Esophagus squamous epithelium (tissue), 5 donors: Measurements from ENCODE around the gene ERN1. TPM values are rescaled to one million over a fixed set of nuclear protein-coding genes. Genes with fewer than 3 reads are reported as not detected.

Experiments
- DNase-seq: peaks from one replicate; lab custom pipeline; 2025; lab: John Stamatoyannopoulos, UW
- H3K27ac ChIP-seq, 4 donors: fragments of 200-600 bp; sonication (generic); one replicate each; pipeline ENCODE4 v1.5.1; 2016 to 2019; ENCODE audit warnings: mild to moderate bottlenecking in 1 of 4
- H3K27me3 ChIP-seq, 4 donors: fragments of 200-600 bp; sonication (generic); 1 replicate in 3 of 4; 2 replicates in 1 of 4; pipeline versions ENCODE4 v1.5.1 to v1.6.0; 2017 to 2021; ENCODE audit warnings: antibody characterized with exemption in 1 of 4
- H3K36me3 ChIP-seq, 3 donors: fragments of 200-600 bp; sonication (generic); one replicate each; pipeline ENCODE4 v1.5.1; 2016 to 2019
- H3K4me1 ChIP-seq, 3 donors: fragments of 200-600 bp; sonication (generic); one replicate each; pipeline ENCODE4 v1.5.1; 2017 to 2019
- H3K4me3 ChIP-seq, 4 donors: fragments of 200-600 bp; sonication (generic); 1 replicate in 3 of 4; 2 replicates in 1 of 4; pipeline ENCODE4 v1.5.1; 2016 to 2019; ENCODE audit warnings: mild to moderate bottlenecking in 2 of 4, moderate library complexity in 1 of 4
- H3K9me3 ChIP-seq, 3 donors: fragments of 200-600 bp; sonication (generic); one replicate each; pipeline ENCODE4 v1.5.1; 2016 to 2019
- POLR2A ChIP-seq, 4 donors: fragments of 450-650 bp; IDR thresholded peaks; one replicate each; pipeline ENCODE4 v1.6.1; 2017; ENCODE audit warnings: antibody characterized with exemption in 4 of 4, mild to moderate bottlenecking in 4 of 4, moderate library complexity in 3 of 4
- WGBS, 2 donors: methylation state at CpG; one replicate each; pipeline ENCODE4 v1.1.5; 2018; 5-methylcytosine and 5-hydroxymethylcytosine counted together
- intact Hi-C: fragments of 100-400 bp; cut with DNase I; formaldehyde crosslinking; loops from one replicate; pipeline ENCODE4 v1.15.0; 2022
- total RNA-seq, 4 donors: library from RNA; depleted of rRNA; stranded (reverse); fragments of >200 nt; gene quantifications; one replicate each; pipeline ENCODE4 v1.1.0, GENCODE V29; 2016
- TF ChIP-seq, protein P1 (sequence below), 6 experiments: fragments of 450-650 bp in 4 of 6; fragments of 200-600 bp in 2 of 6; sonication (generic) in 2 of 6; IDR thresholded peaks; one replicate each; pipeline ENCODE4 v1.5.1; 2016 to 2019; ENCODE audit warnings: antibody characterized with exemption in 6 of 6, mild to moderate bottlenecking in 4 of 6, moderate library complexity in 4 of 6
- donor health status: DM: yes; HTN: yes; CAD: no.

ERN1 gene
- total RNA-seq, 4 donors from 2014 or later, result 9.2 to 19.1 (median 15.1) TPM

DNA sequence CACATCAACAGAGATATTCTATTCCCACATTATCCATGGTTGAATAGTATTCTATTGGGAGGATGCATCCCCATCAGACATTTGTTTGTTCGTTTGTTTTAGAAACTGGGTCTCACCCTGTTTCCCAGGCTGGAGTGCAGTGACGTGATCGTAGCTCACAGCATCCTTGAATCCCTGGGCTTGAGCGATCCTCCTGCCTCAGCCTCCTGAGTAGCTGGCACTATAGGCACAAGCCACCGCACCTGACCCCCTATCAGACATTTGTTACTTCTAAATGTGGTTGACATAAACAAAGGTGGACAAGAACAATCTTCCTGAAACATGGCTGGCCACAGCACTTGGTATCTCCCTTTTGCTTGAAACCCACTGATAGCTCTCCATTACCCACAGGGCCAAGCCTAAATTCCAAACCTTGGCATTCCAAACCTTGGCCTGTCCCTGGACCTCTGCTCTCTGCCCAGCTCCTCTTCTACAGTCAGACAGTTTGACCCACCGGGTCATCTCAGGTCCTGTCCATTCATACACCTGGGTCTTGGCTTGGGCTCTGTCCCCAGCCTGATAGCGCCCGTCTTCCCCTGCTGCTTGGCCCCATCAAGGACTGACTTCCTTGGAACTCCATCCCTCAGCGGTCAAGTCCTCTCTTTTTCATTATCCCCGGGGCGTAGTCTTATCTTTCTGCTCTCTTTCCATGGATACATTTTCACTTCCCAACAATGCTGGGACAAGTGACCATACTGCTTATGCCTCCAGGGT, 133.3 kb downstream of the ERN1 start:
- peaks cover 12 to 23% (median 14%) of the 10 kb centered on the region in 3 donors for H3K4me1 ChIP-seq
- H3K9me3 ChIP-seq, result no peaks in the 10 kb centered on the region
- WGBS, 2 donors, result 93 to 95% methylated on average over 8 to 11 of the region's 11 CpGs
- peaks cover 0 to 83% (median 4%) of the 10 kb centered on the region in 4 donors for H3K27me3 ChIP-seq
- no peak for DNase-seq
- no peak overlapping the region for H3K27ac ChIP-seq
- no peaks in the 10 kb centered on the region for H3K36me3 ChIP-seq
- no peak overlapping the region for H3K4me3 ChIP-seq
- TF ChIP-seq, protein P1, sequence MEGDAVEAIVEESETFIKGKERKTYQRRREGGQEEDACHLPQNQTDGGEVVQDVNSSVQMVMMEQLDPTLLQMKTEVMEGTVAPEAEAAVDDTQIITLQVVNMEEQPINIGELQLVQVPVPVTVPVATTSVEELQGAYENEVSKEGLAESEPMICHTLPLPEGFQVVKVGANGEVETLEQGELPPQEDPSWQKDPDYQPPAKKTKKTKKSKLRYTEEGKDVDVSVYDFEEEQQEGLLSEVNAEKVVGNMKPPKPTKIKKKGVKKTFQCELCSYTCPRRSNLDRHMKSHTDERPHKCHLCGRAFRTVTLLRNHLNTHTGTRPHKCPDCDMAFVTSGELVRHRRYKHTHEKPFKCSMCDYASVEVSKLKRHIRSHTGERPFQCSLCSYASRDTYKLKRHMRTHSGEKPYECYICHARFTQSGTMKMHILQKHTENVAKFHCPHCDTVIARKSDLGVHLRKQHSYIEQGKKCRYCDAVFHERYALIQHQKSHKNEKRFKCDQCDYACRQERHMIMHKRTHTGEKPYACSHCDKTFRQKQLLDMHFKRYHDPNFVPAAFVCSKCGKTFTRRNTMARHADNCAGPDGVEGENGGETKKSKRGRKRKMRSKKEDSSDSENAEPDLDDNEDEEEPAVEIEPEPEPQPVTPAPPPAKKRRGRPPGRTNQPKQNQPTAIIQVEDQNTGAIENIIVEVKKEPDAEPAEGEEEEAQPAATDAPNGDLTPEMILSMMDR (IDR thresholded peaks at IDR 0.05), result no peak
- TF ChIP-seq POLR2A (IDR thresholded peaks at IDR 0.05), result no peak
- intact Hi-C loops, result no loop called here

DNA sequence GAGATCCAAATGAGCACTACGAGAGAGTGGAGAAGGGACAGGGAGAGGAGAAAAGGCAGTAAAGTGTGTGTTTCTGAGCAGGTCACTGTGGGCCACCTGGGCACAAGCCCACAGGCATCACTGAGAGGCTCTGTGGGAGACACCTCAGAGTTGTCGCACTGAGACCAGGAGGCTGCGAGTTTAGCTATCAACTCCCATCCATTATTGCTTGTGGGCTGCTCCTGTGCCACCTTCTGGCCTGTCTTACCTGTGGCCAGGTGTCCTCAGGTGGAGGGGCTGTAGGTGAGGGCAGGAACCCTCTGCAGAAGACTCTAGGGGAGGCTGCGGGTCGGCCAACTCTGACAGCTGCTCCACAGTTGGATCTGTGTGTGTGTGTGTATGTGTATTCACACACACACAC, 134.3 kb downstream of the ERN1 start:
- no peak for DNase-seq
- Histone ChIP-seq H3K36me3 (no peaks in the 10 kb centered on the region), H3K4me1 (peaks cover 6 to 25% (median 15%) of the 10 kb centered on the region in 3 donors), H3K27me3 (peaks cover 0 to 89% (median 4%) of the 10 kb centered on the region in 4 donors), H3K9me3 (no peaks in the 10 kb centered on the region), H3K4me3 (no peak overlapping the region), H3K27ac (no peak overlapping the region)
- no peak for TF ChIP-seq POLR2A (IDR thresholded peaks at IDR 0.05)
- TF ChIP-seq, protein P1 (IDR thresholded peaks at IDR 0.05), result no peak
- intact Hi-C loops, result no loop called here
- WGBS, 2 donors, result 73 to 90% methylated on average over 3 to 5 of the region's 5 CpGs

DNA sequence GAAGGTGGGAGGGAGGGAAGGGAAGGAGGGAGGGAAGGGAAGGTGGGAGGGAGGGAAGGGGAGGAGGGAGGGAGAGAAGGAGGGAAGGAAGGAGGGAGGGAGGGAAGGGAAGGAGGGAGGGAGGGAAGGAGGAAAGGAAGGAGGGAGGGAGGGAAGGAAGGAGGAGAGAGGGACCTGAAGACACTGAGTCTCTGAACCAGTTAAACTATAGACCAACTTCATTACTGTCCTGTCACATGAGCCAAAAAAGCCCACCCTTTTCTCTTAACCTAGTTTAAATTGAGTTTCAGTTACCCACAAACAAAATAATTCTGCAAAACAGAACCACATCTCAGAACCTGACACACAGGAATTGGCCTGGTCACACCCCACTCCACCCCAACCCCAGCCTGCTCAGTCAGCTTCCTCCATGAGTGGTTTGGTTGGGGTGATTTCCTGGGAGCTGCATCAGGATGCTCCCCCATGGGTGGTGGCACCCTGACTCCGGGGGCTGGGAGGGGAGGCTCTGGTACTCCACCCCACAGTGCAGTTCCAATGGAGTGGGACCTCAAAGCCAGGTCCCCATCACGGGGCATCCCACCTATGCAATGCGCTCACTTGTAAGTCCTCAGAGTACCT, 136.5 kb downstream of the ERN1 start:
- TF ChIP-seq POLR2A (IDR thresholded peaks at IDR 0.05), result no peak
- TF ChIP-seq, protein P1 (IDR thresholded peaks at IDR 0.05), result no peak
- H3K27ac ChIP-seq, result no peak overlapping the region
- intact Hi-C loops, result no loop called here
- peaks cover 0 to 92% (median 0%) of the 10 kb centered on the region in 4 donors for H3K27me3 ChIP-seq
- H3K9me3 ChIP-seq, result no peaks in the 10 kb centered on the region
- 67% methylated on average over 2 of the region's 3 CpGs; no CpG with 5 or more reads in 1 of the 2 donors for WGBS, 2 donors
- no peak for DNase-seq
- no peaks in the 10 kb centered on the region for H3K36me3 ChIP-seq
- no peak overlapping the region for H3K4me3 ChIP-seq
- H3K4me1 ChIP-seq, result peaks cover under 1 to 27% (median 12%) of the 10 kb centered on the region in 3 donors

GRCh38 chr17:63991611-63992010, 138.3 kb downstream of the ERN1 start:
- 75 to 79% methylated on average over 5 to 6 of the region's 11 CpGs for WGBS, 2 donors
- Histone ChIP-seq H3K9me3 (no peaks in the 10 kb centered on the region), H3K4me3 (no peak overlapping the region), H3K27ac (no peak overlapping the region), H3K36me3 (no peaks in the 10 kb centered on the region), H3K27me3 (peaks cover 0 to 81% (median 0%) of the 10 kb centered on the region in 4 donors), H3K4me1 (peaks cover 3 to 31% (median 4%) of the 10 kb centered on the region in 3 donors)
- DNase-seq, result no peak
- TF ChIP-seq POLR2A (IDR thresholded peaks at IDR 0.05), result no peak
- TF ChIP-seq, protein P1 (IDR thresholded peaks at IDR 0.05), result no peak
- intact Hi-C loops, result no loop called here
